HG03439 (cell line): ENCODE results near the gene MOGAT3.
"Not testable (repeated sequence)": the region's sequence is repeated elsewhere in the genome, so short reads cannot be mapped to it uniquely, and the experiment has no call there.

Source experiments
- ATAC-seq: cut with Tn5 transposase; IDR thresholded peaks from one replicate; pipeline ENCODE4 v1.9.1; 2021; ENCODE audit warnings: mild to moderate bottlenecking, moderate library complexity; ENCODE audit not compliant: unreplicated experiment

The MOGAT3 gene

GRCh38 chr7:101205901-101206664 is 5.2 kb upstream of the MOGAT3 start:
- no peak for ATAC-seq

- not testable (repeated sequence) for ATAC-seq
Observed at GRCh38 chr7:101203740-101204738, 3.2 kb upstream of the MOGAT3 start.

GRCh38 chr7:101202603-101202918 is 1.7 kb upstream of the MOGAT3 start:
- ATAC-seq: no peak

- ATAC-seq: no peak
Observed at GRCh38 chr7:101201695-101202602, 1.1 kb upstream of the MOGAT3 start.

DNA sequence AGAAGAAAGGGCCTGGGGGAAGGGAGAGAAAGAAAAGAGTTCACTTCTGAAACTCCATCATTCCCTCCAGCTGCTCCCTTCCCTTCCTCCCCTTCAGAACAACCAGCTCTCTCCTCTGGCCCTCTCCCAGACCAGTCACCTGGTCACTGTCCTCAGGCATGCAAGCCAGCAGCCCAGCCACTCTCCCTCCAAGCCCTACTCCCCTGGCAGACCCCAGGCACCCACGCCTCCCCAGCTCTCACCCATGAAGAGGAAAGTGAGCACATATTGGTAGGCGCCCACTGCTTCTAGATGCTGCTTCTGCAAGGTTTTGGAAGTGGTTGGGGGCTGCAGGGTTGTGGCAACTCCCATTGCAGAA is 353 bp downstream of the MOGAT3 start:
- no peak for ATAC-seq

DNA sequence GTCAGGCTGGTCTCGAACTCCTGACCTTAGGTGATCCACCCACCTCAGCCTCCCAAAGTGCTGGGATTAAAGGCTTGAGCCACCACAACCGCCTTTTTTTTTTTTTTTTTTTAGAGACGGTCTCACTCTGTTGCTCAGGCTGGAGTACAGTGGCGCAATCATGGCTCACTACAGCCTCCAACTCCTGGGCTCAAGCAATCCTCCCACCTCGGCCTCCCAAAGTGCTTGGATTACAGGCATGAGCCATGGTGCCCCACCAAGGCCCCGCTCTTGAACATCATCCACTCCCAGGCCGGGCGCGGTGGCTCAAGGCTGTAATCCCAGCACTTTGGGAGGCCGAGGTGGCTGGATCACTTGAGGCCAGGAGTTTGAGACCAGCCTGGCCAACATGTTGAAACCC is 1.3 kb downstream of the MOGAT3 start:
- not testable (repeated sequence) for ATAC-seq

DNA sequence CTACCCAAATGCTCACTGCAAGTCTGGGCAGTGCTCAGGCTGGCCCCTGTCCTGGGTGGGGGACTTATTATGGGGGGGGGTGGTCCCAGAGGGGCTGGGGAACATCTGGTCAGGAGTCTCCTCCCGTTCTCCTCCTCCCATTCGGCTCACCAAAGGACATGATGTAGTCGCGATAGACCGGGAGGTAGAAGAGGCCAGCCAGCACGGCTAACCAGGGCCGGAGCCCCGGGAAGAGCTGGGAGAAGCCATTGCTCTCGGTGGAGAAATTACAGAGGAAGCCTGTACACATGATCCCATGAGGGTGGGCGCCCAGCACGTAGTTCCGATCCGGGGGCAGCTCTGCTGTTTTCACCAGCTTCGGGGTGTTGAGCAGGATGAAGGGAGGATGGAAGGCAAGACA is 2.4 kb downstream of the MOGAT3 start:
- no peak for ATAC-seq

DNA sequence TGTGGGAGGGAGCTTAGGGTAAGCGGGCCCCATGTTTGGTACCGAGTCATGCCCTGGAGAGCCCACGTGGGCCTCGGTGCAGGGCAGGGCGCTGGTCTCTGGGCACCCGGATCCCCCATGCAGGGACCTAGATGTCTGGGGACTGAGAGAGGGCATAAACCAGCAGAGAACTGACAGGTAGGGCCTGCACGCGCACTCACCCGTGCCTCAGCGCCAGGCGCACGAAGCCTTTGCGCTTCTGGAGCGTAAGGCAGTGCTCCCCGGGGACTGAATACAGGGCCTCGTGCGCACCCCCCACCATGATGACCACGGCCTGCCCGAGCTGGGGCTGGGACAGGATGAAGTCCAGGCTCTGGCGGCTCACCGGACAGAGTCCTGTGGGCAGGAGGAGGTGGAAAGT is 2.8 kb downstream of the MOGAT3 start:
- no peak for ATAC-seq

GRCh38 chr7:101195884-101196283 is 5.0 kb downstream of the MOGAT3 start:
- ATAC-seq: no peak

DNA sequence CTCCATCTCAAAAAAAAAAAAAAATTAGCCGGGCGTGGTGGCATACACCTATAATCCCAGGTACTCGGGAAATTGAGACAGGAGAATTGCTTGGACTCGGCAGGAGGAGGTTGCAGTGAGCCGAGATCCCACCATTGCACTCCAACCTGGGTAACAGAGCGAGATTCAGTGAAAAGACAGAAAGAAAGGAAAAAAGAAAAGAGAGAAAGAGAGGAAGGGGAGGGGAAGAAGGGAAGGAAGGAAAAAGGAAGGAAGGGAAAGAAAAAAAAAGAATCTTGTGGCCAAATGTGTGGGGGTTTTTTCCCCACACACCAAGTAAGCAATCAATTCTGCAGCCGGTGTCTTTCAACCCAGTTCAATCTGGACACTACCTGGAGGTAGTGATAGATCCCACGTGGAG is 11.7 kb downstream of the MOGAT3 start:
- no peak for ATAC-seq

GRCh38 chr7:101186844-101187428 is 13.9 kb downstream of the MOGAT3 start:
- no peak for ATAC-seq

GRCh38 chr7:101186194-101186593 is 14.6 kb downstream of the MOGAT3 start:
- ATAC-seq: no peak

- no peak for ATAC-seq
Observed at GRCh38 chr7:101185258-101185839, 15.5 kb downstream of the MOGAT3 start.

DNA sequence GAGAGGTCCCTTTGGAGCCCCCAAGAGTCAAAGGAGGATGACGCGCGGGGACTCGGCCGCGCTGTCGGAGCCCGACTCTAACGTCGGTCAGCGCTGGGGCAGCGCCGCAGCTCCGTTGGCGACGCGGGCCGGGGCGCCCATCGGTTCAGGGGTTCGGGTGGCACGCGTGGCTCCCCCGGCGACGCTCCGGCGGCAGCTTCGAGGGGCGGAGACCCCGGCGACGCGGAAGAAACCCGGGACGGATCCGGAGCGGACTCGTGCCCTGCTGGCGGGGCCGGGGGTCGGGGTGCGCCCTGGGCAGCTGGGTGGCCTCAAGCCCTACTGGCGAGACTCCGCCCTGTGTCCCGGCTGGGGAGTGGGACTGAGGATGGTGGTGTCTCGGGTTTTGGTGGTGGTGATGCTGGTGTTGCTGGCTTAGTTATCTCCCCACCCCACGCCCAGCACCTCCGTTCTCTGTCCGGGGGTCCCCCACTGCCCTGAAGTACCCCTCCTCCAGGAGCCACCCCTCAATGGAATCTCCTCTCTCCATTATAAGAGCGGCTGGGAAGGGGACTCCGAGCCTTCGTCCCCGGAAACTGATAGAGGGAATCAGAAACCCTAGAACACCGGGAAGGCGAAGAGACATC is 20.6 kb downstream of the MOGAT3 start, which contains the start of gene NAT16:
Gene NAT16 (minus strand): TSS at position 164 of the 626 bp plus-strand sequence. CDS start 5,486 bp downstream, outside the sequence.
- no peak for ATAC-seq

- ATAC-seq: no peak
Observed at GRCh38 chr7:101179713-101180112, 21.1 kb downstream of the MOGAT3 start.

DNA sequence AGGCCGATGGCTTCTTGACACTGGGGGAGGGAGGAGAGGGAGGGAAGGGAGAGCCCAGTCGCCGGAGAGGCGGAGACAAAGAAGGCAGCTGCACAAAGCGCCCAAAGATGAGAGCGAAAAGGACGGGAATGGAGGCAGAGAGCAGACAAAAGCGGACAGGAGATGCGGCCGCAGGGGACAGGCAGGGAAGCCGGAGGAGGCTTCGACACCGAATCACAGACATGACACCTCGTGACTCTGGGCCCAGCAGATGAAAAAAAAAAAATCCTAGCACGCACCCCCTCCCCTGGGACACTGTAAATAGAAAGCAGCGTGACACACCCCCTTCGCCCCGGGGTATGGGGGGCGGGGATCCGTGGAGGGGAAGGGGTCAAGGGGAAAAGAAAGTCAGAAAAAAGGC is 21.7 kb downstream of the MOGAT3 start:
- ATAC-seq: no peak

DNA sequence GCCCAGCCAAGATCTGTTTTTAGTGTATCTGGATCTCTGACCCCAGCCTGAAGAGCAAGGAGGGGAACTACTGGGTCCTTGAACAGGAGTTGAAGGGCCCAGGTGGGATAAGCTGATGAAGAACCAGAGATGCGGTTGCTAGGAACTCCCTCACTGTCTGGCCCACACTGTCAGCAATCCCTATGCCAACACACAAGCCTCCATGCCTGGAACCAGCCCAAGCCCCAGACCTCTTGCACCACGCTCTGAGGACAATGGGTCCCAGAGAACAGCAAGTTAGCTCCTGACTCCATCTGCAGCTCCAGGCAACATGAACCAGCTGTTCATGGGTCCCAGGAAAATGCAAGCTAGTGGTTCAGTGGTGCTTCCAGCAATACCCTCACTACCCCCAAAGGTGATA is 23.2 kb downstream of the MOGAT3 start:
- no peak for ATAC-seq

DNA sequence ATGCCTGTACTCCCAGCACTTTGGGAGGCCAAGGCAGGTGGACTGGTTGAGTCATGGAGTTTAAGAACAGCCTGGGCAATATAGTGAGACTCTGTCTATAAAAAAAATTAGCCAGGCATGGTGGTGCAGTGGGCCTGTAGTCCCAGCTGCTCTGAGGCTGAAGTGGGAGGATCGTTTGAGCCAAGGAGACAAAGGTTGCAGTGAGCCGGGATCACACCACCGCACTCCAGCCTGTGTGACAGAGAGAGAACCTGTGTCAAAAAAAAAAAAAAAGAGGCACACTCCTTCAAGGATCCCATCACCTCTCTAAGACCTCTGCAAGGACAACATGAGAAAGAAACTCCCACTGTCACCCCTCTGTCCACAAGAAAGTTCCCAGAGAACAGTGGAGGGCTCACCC is 25.2 kb downstream of the MOGAT3 start:
- no peak for ATAC-seq

DNA sequence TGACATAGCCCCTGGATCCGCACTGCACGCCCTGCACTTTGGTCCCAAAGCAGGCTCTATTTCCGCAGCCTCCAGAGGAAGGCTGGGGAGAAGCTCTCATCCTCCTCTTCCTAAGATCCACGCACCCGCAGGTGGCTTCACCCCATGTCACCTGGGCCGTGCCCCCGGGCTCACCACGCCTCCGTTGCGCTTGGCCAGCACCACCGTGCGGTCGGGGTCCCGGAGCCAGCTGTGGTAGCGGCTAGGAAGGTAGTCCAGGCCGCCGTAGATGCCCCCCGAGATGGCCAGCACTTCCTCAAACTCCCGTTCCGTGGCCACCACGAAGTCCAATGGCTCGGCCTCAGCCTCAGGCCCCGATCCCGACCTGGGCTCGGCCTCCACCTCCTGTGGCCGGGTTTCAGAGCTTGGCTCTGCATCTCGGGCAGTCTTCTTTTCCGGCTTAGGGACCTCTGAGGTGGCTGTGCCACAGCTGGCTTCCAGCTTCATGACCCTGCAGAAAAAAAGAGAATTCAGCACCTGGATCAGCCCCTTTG is 26.4 kb downstream of the MOGAT3 start:
- no peak for ATAC-seq
